DND-41 (cell line): ENCODE measurements around the gene NXPE4.

Source experiments
- CTCF ChIP-seq: IDR thresholded peaks from 2 replicates; pipeline ENCODE4 v1.5.1; 2012; ENCODE audit warnings: borderline replicate concordance, low read length, moderate library complexity, mild to moderate bottlenecking; ENCODE audit not compliant: poor library complexity, severe bottlenecking; ENCODE audit errors: extremely low read depth
- EZH2 ChIP-seq: IDR thresholded peaks from 3 replicates; pipeline ENCODE4 v1.6.1; 2012; ENCODE audit warnings: borderline replicate concordance, low read depth, mild to moderate bottlenecking, moderate library complexity, low read length, inconsistent platforms; ENCODE audit not compliant: severe bottlenecking

GRCh38 chr11:114571712-114572111 lies 23.9 kb downstream of the NXPE4 start:
- TF ChIP-seq EZH2 (no peak), CTCF (no peak)
